Left forelimb (tissue), 1 donor: Measurements from ENCODE around the gene SLC9A3.

ENCODE experiments used
- DNase-seq: peaks from one replicate; pipeline ENCODE4 v3.0.0-alpha.2; 2018; ENCODE audit warnings: low spot score

The SLC9A3 gene

DNA sequence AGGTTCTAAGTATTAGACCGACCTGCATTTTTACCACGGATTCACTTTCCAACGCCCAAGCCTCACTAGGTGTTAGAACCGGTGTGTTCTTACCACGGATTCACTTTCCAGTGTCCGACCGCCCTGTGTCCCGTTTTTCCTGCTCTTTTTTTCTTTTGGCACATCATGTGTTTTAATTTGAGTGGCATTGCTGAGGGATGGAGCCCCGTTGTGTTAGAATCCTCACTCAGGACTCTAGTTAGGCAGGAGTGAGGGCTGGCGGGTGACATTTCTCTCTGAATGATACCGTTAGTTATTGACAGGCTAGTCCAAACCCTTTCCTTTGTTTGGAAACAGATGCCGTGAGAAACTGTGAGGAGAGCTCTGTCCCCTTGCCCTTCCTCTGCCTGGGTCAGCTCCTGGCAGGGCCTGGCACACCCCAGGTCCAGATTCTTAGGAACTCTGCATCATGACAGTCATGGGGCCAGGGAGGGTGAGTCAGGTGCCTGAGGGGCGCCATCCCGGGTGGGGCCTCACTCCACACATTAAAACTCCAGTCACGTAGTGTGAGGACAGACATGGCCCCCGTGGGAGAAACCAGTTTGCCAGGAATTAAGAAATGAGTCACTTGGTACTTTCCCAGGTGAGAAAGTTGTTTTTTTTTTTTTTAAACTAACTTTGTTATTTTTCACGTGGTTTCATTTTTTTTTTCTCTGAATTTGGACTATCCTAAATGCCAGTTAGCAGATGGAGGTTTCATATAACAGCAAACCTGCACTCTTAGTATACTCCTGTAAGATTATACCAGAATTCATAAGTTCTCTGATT is 65.5 kb downstream of the SLC9A3 start:
- DNase-seq, result peak; percentile 26

- DNase-seq, result peak; percentile 28
These were observed 66.9 kb downstream of the SLC9A3 start for GRCh38 chr5:457195-457961.

GRCh38 chr5:456351-457194 is 67.7 kb downstream of the SLC9A3 start:
- DNase-seq, result peak; percentile 46

DNA sequence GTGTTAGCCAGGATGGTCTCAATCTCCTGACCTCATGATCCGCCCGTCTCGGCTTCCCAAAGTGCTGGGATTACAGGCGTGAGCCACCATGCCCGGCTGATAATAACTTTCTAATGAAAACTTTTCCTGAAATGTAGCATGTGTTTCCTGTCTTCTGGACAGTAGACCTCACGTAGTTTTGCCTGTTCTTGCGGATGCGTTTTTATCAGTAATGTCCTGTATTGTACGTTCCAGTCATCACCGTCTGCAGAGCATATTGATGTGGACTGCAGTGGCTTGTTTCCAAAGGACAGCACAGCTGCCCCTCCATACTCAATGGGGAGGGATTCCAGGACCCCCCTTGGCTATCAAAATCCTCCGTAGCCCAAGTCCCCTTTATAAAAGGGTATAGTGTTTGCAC is 68.4 kb downstream of the SLC9A3 start:
- DNase-seq, result no peak

- DNase-seq, result peak; percentile 53
These were observed 69.3 kb downstream of the SLC9A3 start for GRCh38 chr5:454936-455335.

GRCh38 chr5:453725-454481 is 70.3 kb downstream of the SLC9A3 start:
- peak; percentile 42 for DNase-seq

DNA sequence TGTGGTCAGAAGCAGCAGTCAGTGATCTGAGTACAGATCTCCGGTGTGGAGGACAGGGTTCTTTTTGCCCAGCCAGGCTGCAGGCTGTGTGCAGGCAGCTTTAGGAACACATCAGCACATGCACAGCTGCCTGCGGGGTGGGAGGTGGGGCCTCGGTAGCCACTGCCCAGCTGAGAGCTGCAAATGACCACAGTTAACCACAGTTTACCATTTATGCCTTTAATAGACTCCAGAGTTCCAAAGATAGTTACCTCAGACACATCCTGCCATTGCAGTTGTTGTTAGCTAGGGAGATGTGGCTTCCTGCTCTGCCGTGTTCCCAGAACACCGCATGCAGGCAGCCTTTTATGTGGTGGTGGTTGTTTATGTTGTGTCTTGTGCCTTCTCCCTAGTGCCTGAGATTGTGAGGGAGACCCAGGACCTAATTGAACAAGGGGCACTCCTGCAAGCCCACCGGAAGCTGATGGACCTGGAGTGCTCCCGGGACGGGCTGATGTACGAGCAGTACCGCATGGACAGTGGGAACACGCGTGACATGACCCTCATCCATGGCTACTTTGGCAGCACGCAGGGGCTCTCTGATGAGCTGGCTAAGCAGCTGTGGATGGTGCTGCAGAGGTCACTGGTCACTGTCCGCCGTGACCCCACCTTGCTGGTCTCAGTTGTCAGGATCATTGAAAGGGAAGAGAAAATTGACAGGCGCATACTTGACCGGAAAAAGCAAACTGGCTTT is 71.1 kb downstream of the SLC9A3 start:
- peak; percentile 59 for DNase-seq

DNA sequence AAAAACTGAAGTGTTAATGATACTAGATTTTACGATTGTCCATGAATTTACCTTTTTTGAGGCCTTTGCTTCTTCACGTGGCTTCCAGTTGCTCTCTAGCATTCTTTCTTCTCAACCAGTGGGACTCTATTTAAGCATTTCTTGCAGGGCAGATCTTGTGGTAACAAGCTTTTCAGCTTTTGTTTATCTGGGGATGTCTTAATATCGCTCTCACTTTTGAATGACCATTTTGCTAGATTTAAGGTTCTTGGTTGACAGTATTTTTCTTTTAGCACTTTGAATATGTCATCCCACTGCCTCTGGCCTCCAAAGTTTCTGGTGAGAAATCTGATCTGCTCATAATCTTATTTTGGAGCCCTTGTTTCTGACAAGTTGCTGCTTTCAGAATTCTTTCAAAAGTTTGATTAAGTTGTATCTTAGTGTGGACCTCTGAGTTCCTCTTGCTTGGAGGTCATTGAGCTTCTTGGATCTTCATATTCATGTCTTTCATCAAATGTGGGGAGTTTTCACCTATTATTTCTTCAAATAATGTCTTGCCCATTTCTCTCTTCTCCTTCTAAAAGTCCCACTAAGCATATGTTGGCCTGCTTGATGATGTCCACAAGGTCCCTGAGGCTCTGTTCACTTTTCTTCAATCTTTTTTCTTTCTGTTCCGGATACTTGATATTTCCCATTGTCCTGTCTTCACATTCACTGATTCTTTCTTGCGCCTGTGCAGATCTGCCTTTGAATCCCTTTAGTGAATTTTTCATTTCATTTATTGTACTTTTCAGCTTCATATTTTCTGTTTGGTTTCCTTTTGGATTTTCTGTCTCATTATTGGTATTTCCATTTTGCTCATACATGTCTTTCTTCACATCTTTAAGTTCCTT is 72.4 kb downstream of the SLC9A3 start:
- no peak for DNase-seq

DNA sequence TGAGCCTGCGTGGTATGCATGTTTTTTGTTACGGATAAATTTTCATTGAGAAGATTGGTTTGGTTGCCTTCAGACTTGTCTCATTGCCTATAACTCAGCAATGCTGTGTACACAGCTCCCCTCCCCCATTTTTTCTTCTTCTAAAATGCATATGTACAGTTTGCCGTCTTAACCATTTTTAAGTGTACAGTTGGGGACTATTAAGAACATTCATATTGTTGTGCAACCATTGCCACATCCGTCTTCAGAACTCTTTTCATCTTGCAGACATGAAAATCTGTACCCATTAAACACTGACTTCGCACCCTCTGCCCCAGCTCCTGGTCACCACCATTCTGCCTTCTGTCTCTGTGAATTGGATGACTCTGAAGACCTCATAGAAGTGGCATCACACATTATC is 75.1 kb downstream of the SLC9A3 start:
- no peak for DNase-seq

GRCh38 chr5:448766-449090 is 75.5 kb downstream of the SLC9A3 start:
- no peak for DNase-seq

- no peak for DNase-seq
These were observed 76.0 kb downstream of the SLC9A3 start for GRCh38 chr5:448061-448765.

GRCh38 chr5:447501-447900 is 76.7 kb downstream of the SLC9A3 start:
- no peak for DNase-seq

- no peak for DNase-seq
These were observed 77.4 kb downstream of the SLC9A3 start for GRCh38 chr5:446883-447263.

DNA sequence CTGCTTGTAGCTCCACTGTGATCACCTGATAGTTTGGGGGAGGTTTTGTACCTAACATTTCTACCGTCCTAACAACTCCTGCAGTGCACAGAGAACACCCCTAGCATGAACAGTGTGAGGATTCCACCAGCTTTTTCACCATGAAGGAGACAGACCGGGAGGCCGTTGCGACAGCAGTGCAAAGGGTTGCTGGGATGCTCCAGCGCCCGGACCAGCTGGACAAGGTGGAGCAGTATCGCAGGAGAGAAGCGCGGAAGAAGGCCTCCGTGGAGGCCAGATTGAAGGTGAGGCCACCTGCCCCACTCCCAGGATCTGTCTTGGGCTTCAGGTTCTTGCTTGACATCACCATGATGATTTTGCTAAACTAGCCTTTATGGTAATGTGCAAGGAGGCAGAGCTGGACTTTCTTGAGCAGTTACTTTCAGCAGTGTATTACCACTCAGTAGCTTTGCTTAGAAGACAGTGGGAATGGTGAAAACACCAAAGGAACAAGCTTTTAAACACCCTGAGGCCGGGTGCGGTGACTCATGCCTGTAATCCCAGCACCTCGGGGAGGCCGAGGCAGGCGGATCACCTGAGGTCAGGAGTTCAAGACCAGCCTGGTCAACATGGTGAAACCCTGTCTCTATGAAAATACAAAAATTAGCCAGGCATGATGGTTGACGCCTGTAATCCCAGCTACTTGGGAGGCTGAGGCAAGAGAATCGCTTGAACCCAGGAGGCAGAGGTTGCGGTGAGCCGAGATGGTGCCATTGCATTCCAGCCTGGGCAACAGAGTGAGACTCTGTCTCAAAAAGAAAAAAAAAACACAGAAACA is 78.0 kb downstream of the SLC9A3 start:
- DNase-seq, result no peak

- no peak for DNase-seq
These were observed 78.7 kb downstream of the SLC9A3 start for GRCh38 chr5:445591-445990.

DNA sequence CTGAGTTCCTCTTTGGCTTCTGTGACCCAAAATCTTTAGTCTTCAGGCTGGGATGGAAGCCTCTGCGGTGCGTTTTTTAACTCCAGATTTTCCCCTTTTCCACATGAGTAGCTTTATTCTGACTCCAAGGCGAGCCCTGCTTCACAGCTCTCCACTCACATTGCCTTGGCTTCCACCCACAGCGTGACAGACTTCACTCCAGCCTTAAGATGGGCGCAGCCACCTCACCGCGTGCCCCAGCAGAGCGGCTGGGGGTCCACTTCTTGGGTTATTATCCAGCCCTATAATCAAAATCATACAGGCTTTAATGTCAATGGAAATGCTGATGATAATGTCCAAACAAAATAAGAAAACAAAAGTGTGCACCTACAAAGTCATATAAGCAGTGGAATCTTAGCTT is 80.0 kb downstream of the SLC9A3 start:
- no peak for DNase-seq

DNA sequence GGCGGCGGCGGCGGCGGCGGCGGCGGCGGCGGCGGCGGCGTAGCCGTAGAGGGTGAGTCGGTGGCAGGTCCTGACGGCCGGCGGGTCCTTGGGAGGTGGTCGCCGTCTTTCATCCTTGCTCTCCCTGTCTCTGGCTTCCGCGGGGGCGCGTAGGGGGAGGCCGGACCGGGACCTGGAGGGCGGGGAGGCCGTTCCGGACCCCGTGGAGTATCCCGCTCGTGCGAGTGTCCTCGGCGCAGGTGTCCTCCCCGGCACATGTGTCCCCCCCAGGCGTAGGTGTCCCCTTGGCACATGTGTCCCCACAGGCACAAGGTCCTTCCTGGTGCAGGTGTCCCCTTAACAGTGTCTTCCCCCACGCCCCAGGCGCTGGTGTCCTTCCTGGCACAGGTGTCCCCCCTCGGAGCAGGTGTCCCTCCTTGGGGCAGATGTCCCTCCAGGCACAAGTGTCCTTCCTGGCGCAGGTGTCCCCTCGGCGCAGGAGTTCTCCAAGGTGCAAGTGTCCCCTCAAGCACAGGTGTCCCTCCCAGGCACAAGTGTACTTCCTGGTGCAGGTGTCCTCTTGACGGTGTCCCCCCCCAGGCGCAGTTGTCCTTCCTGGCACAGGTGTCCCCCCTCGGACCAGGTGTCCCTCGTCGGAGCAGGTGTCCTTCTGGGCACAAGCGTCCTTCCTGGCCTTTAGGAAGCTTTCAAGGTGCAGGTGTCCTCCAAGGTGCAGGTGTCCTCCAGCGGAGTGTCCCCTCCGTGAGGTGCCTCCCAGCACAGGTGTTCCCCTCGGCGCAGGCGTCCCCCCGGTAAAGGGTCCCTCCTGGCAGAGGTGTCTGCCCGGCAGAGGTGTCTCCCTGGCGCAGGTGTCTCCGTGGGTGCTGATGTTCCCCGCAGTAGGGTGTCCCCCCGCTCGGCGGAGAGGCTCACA is 80.8 kb downstream of the SLC9A3 start:
- no peak for DNase-seq
